Activated CD8-positive, alpha-beta T cell treated with anti-CD3 and anti-CD28 coated beads for 36 hours (primary cell): ENCODE measurements around the gene HMCN2. TPM values are rescaled to one million over a fixed set of nuclear protein-coding genes. Genes with fewer than 3 reads are reported as not detected.

ENCODE experiments used
- ATAC-seq: fragments of 200-7000 bp; cut with Tn5 transposase; one replicate; pipeline ENCODE4 v1.10.0; 2021; ENCODE audit warnings: mild to moderate bottlenecking, moderate library complexity
- CTCF ChIA-PET: fragments of 350-600 bp; sonication (Branson Sonifier 250); formaldehyde crosslinking; loops from one replicate; lab custom pipeline; 2021; ENCODE audit warnings: antibody characterized with exemption; lab: Charles Lee
- POLR2A ChIA-PET: fragments of 350-600 bp; sonication (Branson Sonifier 250); formaldehyde crosslinking; loops from one replicate; lab custom pipeline; 2021; ENCODE audit warnings: antibody characterized with exemption; lab: Charles Lee
- DNase-seq: peaks from one replicate; pipeline ENCODE4 v3.0.0-alpha.2; 2020
- H3K27ac Mint-ChIP-seq: one replicate; pipeline ENCODE4 v1.8.0; 2021; ENCODE audit warnings: mild to moderate bottlenecking, mixed read lengths
- H3K27me3 Mint-ChIP-seq: one replicate; pipeline ENCODE4 v1.8.0; 2021; ENCODE audit warnings: mixed read lengths
- H3K36me3 Mint-ChIP-seq: one replicate; pipeline ENCODE4 v1.8.0; 2021; ENCODE audit warnings: low read depth, mixed read lengths
- H3K4me1 Mint-ChIP-seq: one replicate; pipeline ENCODE4 v1.8.0; 2021; ENCODE audit warnings: low read depth, mixed read lengths
- H3K4me3 Mint-ChIP-seq: one replicate; pipeline ENCODE4 v1.8.0; 2021; ENCODE audit warnings: mild to moderate bottlenecking, moderate library complexity, mixed read lengths
- H3K9me3 Mint-ChIP-seq: one replicate; pipeline ENCODE4 v1.8.0; 2021; ENCODE audit warnings: mixed read lengths
- intact Hi-C: fragments of 100-400 bp; cut with micrococcal nuclease; formaldehyde crosslinking; loops from one replicate; pipeline ENCODE4 v1.10.0; 2022
- total RNA-seq, 2 experiments: library from RNA; stranded (reverse); gene quantifications; one replicate each; pipeline ENCODE4 v1.2.3, GENCODE V29; 2021
- TF ChIP-seq, protein P1 (sequence below): fragments of 200-600 bp; IDR thresholded peaks from one replicate; pipeline ENCODE4 v1.8.0; 2022; ENCODE audit warnings: antibody characterized with exemption, mild to moderate bottlenecking

The HMCN2 gene
- total RNA-seq, 2 experiments from 2014 or later, result not detected

DNA sequence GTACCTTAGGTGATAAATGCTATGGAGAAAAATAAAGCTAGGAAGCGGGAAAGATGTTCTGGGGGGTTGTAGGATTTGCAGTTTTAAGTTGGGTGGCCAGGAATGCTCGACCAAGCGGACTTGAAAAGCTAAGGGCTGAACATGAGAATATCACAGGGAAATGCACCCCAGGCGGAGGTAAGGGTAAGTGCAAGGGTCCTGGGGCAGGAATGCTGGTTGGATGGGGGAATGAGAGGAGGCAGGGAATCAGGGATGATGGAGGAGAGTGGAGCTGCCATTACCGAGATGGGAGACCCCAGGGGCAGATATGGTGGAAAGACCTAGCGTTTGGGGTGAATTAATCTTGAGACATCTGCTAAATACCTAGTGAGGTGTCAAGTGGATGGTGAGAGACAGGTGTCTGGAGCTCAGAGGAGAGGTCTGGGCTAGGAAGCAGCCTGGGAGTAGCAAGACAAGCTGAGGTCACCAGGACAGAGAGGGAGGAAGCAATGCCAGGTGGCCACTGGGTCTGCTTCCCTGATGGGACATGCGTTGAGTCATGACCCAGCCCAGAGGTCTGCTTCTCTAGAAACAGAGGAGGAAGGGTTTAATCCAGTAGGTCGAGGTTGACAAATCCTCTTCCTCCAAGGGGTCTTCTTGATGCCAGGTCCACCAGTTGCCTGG, 101.5 kb downstream of the HMCN2 start:
- CTCF ChIA-PET, result no interaction called here
- H3K9me3 Mint-ChIP-seq, result no peaks in the 10 kb centered on the region
- no peak overlapping the region for H3K4me3 Mint-ChIP-seq
- ATAC-seq, result no peak
- H3K36me3 Mint-ChIP-seq, result no peaks in the 10 kb centered on the region
- H3K27me3 Mint-ChIP-seq, result peaks cover 2% of the 10 kb centered on the region
- H3K27ac Mint-ChIP-seq, result no peak overlapping the region
- TF ChIP-seq, protein P1, sequence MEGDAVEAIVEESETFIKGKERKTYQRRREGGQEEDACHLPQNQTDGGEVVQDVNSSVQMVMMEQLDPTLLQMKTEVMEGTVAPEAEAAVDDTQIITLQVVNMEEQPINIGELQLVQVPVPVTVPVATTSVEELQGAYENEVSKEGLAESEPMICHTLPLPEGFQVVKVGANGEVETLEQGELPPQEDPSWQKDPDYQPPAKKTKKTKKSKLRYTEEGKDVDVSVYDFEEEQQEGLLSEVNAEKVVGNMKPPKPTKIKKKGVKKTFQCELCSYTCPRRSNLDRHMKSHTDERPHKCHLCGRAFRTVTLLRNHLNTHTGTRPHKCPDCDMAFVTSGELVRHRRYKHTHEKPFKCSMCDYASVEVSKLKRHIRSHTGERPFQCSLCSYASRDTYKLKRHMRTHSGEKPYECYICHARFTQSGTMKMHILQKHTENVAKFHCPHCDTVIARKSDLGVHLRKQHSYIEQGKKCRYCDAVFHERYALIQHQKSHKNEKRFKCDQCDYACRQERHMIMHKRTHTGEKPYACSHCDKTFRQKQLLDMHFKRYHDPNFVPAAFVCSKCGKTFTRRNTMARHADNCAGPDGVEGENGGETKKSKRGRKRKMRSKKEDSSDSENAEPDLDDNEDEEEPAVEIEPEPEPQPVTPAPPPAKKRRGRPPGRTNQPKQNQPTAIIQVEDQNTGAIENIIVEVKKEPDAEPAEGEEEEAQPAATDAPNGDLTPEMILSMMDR, result no peak
- intact Hi-C loops, result no loop called here
- POLR2A ChIA-PET, result no interaction called here
- H3K4me1 Mint-ChIP-seq, result peaks cover 12% of the 10 kb centered on the region
- DNase-seq, result no peak

DNA sequence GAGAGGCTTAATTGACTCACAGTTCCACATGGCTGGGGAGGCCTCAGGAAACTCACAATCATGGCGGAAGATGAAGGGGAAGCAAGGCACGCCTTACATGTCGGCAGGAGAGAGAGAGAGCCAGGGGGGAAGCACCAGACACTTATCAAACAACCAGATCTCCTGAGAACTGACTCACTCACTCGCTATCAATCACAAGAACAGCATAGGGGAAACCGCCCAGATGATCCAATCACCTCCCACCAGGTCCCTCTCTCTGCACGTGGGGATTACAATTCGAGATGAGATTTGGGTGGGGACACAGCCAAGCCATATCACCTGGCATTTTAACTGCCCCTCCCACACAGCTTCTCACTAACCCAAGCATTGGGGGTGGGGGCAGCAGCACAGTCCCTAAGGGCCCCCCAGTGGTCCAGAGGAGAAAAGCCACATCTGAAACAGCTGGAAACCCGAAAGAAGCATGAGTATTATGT, 103.1 kb downstream of the HMCN2 start:
- DNase-seq, result peak; percentile 55
- TF ChIP-seq, protein P1, result peak; percentile 18
- Mint-ChIP-seq H3K36me3 (no peaks in the 10 kb centered on the region), H3K27me3 (peaks cover 2% of the 10 kb centered on the region), H3K27ac (peak overlapping the region; percentile 9), H3K4me1 (peaks cover 12% of the 10 kb centered on the region), H3K9me3 (no peaks in the 10 kb centered on the region), H3K4me3 (no peak overlapping the region)
- ATAC-seq, result peak; percentile 93
- ChIA-PET POLR2A (no interaction called here), CTCF (interaction anchor here (1.4 kb wide), 1 partner anchor 262 kb away, joined by 3 read pairs; no protein-coding TSS in a partner anchor)
- intact Hi-C loops, result no loop called here

DNA sequence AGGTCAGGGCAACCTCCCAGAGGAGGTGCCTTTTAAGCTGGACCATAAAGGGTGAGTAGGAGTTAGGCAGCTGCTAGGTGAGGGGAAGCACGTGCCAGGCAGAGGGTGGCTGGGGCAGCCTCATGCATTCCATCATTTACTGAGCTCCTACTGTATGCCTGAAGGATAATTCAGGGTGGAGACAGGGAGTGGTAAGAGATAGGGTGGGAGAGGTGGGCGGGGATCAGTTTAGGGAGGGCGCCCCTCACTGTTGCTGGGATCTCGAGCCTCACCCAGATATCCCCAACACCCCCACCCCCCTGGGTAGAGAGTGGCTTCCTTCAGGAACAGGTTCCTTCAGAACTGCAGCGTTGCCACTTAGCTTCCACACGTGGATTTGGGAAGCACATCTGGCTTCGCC, 104.7 kb downstream of the HMCN2 start:
- no peak for ATAC-seq
- intact Hi-C loops, result no loop called here
- ChIA-PET CTCF (no interaction called here), POLR2A (no interaction called here)
- TF ChIP-seq, protein P1, result no peak
- no peak overlapping the region for H3K4me3 Mint-ChIP-seq
- no peaks in the 10 kb centered on the region for H3K27me3 Mint-ChIP-seq
- no peak for DNase-seq
- no peak overlapping the region for H3K27ac Mint-ChIP-seq
- H3K4me1 Mint-ChIP-seq, result peaks cover 12% of the 10 kb centered on the region
- H3K36me3 Mint-ChIP-seq, result no peaks in the 10 kb centered on the region
- H3K9me3 Mint-ChIP-seq, result no peaks in the 10 kb centered on the region

DNA sequence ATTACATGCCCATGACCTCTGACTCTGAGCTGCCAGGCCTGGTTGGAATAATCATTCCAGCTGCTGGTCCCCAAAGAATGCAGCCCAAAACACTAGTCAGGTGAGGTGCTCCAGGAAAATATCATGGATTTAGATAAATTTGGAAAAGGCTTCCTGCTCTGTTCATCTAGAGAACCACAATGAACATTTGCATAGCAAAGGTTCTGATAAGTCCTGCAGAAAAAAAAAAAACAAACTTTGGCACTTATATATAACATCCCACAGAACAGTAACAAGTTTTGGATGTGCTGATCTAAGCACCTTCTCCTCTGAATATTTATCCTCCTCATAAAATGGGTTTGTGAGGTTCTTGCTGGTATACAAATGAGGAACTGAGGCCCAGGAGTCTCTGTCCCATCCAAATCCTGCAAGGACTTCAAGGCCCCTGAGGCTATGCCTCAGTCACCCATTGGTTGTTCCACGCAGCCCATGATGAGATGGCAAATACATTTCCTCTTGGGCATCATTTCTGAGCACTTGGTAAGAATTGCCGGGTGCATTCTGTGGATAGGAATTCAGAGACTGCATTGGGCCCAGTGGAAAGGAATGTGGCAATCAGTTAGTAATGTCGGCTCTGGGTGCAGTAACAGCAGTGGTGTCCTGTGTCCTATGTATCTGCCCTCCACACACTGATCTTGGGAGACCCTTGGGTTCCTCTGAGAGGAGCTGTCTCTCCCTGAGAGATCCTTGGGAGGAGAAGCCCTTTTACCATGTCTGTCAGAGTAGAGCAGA, 105.8 kb downstream of the HMCN2 start:
- Mint-ChIP-seq H3K4me1 (peaks cover 12% of the 10 kb centered on the region), H3K4me3 (no peak overlapping the region), H3K27me3 (no peaks in the 10 kb centered on the region), H3K9me3 (no peaks in the 10 kb centered on the region), H3K27ac (no peak overlapping the region), H3K36me3 (no peaks in the 10 kb centered on the region)
- intact Hi-C loops, result no loop called here
- no peak for DNase-seq
- CTCF ChIA-PET, result no interaction called here
- TF ChIP-seq, protein P1, result no peak
- ATAC-seq, result no peak
- POLR2A ChIA-PET, result no interaction called here

DNA sequence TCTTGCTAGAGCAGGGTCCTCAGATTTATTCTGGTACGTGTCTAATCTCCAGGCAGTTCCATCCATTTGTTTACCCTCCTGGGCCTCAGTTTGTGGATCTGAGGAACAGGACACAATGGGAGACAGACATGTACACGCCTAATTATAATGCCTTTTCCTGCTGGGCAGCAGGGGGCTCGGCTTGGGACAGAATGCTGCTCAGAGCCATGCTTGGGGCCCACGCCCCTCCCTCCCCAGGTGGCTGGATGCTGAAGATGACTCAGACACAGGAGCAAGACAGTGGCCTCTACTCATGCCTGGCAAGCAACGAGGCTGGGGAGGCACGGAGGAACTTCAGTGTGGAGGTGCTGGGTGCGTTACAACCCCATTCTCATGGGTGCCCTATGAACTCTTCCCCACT, 106.5 kb downstream of the HMCN2 start:
- H3K27ac Mint-ChIP-seq, result no peak overlapping the region
- CTCF ChIA-PET, result no interaction called here

More for the DNA sequence above, 106.5 kb downstream of the HMCN2 start:
- intact Hi-C loops, result no loop called here
- Mint-ChIP-seq H3K9me3 (no peaks in the 10 kb centered on the region), H3K27me3 (no peaks in the 10 kb centered on the region), H3K36me3 (no peaks in the 10 kb centered on the region), H3K4me1 (peaks cover 12% of the 10 kb centered on the region), H3K4me3 (no peak overlapping the region)
- ATAC-seq (no peak), DNase-seq (no peak)
- POLR2A ChIA-PET, result no interaction called here
- TF ChIP-seq, protein P1, result no peak
